ENCODE data around the gene RNU6-9.

The RNU6-9 gene

GRCh38 chr19:919199-920050 lies 26.1 kb downstream of the RNU6-9 start:
- DNase-seq, result peak; percentile 77

DNA sequence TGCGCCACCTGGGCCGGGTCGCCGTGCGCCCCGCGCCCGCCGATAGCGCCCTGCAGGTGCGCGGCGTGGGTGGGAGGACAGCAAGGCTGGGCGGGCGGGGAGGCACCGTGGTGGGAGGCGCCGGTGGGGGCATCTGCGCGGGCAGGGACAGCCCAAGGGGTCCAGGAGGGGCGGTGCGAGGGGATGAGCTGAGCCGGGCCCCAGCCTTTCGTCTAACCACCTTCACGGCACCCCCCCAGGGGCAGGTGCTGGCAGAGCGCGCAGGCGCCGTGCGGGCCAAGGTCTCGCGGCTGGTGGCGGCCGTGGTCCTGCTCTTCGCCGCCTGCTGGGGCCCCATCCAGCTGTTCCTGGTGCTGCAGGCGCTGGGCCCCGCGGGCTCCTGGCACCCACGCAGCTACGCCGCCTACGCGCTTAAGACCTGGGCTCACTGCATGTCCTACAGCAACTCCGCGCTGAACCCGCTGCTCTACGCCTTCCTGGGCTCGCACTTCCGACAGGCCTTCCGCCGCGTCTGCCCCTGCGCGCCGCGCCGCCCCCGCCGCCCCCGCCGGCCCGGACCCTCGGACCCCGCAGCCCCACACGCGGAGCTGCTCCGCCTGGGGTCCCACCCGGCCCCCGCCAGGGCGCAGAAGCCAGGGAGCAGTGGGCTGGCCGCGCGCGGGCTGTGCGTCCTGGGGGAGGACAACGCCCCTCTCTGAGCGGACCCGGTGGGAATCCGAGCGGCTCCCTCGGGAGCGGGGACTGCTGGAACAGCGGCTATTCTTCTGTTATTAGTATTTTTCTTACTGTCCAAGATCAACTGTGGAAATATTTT lies 27.0 kb downstream of the RNU6-9 start:
- DNase-seq, result peak; percentile 77

DNA sequence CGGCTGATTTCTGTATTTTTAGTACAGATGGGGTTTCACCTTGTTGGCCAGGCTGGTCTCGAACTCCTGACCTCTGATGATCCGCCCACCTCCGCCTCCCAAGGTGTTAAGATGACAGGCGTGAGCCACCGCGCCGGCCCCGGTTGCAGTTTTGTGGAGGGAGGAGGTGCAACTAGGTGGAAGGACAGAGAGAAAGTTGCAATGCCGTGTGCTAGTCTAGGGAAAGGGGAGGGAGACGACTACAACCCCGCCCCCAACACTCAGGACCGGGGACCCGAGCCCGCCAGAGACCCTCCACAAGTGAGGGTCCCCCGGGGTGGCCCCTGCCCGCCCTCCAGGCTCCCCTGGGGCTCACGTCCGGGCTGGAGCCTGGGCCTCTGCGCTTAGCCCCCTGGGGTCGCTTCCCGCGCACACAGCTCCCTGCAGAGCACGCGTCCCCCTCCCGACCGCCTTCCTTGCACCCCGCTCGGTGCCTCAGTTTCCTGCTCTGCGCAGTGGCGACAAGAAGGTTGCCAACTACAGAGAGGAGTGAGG lies 31.3 kb downstream of the RNU6-9 start:
- DNase-seq, result no peak

DNA sequence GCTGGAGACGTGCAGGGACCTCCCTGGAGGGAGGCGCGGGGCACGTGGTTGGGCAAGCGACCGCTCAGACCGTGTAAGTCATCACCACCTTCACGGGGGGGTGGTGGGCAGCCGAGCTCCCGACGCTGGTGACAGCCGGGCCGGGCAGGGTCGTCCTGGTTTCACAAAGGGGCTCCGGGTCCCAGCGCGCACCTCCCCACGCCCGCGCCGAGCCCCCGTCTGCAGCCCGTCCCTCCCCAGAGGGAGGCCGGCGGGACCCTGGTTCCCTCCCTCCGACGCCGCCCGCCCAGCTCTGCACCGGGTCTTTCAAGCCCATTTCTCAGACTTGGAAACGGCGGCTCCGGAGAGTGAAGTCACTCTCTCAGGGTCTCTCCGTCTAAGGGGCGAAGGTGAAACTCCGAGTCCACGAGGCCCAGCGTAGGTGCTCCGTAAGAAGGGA lies 31.8 kb downstream of the RNU6-9 start:
- DNase-seq, result peak; percentile 74

- DNase-seq, result peak; percentile 74
Observed at GRCh38 chr19:925526-926322, 32.4 kb downstream of the RNU6-9 start, which contains the start of gene ARID3A. Gene ARID3A, plus strand, starts transcription at chr19:926035. Its CDS starts 3,494 bp downstream, at chr19:929529.

DNA sequence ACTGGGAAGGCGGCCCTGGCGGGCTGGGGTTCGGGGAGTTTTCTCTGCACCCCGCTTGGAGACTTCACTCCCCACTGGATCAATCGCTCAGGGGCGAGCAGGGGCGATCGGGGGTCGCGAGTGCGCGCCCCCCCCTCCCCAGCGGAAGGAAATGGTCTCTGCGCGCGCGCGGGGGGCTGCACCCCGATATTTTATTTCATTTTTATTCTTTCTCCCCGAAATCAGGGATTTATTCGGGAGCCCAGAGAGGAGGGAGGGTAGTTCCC lies 33.0 kb downstream of the RNU6-9 start:
- DNase-seq, result no peak

DNA sequence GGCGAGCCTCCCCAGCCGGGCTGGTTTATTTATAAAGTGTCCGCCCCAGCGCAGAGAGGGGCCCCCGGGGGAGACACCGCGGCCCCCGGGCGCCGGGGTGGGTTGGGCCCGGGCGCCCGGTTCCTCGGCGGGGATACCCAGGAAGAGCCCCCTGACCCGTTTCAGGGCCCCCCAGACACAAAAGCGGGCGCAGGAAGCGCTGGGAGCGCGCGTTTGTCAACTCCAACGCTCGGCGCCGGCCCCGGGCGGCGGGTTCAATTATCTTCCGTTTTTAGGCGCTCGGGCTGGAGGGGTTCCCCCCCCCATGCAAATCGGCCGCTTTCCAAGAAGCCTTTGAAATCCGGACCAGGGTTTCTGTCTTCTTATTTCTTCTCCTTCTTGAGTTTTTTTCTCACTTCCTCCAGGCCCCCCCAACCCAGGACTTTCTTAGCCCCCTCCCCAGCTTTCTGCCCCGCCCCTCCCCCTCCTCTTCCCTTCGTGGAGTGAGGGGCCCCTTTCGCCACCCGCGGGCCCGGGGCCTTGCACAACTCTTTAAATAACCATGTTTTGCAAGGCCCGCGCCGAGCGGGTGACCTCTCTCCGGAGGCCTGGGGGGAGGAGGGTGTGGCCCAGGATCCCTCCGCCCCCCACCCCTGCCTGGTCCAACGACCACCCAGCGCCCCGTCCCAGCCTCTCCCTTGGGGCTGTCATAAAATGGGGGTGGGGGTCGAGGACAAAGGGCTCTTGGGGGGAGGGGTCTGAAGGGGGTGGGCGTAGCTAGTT lies 33.5 kb downstream of the RNU6-9 start:
- DNase-seq, result no peak

DNA sequence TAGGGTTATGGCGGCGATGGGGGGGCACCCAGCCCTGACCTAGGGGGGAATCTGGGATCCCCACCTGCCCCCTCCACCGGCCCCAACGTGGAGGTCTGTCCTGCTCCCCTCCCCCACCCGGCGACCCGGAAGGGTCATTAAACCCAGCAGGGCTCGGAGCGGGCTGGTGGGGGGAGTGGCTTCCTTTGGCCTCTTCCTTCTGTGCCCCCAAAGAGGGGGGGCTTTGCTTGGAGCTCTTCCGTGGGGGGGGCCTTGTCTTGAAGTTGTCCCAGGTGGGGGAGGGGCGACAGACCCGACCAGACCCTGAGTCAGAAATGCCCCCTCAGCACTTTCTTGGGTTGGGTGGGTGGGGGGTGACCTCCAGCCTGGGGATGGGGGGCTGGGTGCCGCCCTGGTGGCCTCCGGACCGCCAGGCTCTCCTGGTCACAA lies 34.1 kb downstream of the RNU6-9 start:
- no peak for DNase-seq

DNA sequence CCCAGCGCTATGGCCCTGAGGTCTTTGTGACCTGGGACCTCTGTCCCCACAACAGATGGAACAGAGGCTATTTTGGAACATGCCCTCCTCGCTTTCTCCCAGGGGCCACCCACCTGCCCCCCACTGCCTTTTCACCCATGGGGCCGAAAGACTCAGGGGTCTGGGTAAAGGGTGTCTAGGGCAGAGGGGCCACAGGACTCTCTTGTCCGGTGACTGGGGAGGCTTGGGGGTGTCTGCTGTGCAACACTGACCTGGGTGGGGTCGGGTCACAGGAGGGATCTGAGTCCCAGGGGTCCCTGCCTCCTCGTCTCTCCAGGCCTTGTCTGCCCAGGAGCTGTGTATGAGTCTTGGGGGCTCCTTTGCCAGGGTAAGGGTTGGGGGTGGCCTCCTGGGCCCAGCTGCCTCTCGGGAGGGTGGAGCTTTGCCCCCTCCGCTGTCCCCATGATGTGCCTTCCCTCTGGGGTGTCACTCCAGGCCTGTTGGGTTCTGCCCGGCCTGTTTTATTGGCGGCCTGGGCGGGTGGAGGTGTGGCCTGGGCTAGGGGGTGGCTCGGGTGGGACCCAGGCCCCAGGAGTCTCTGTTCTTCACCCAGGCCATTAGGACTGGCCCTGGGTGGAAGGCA lies 34.6 kb downstream of the RNU6-9 start:
- no peak for DNase-seq

DNA sequence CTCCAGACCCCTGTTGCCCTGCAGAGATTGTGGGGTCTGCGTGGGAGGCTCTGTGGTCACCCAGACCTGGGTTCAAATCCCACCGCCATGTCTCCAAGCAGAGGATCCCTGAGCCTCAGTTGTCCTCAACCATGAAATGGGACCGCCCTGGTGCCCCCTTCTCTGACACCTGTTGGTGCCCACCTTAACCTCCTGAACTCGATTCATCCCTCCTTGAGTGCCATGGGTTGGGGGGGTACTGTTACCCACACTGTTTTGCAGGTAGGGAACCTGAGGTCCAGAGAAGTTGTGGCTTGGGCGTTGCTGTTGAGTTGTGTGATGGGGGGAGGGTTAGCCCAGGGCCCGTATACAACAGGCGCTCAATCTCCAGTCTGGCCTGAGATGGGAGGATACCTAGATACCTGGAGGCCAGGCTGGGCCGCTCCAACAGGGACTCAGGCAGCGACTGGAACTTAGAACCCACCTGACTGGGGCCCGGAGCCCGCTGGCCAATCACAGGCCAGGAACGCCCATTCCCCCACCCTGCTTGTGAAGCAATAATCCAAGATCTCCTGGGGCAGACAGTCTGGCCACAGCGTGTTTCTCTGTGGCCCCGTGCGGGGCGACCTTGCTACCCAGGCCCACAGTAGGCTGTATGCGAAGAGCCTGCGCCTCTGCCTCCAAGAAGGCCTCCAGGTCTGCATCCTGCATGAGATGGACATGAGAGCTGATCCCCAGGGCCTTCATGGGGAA lies 35.4 kb downstream of the RNU6-9 start:
- DNase-seq, result no peak

GRCh38 chr19:929203-929890 lies 36.1 kb downstream of the RNU6-9 start:
- no peak for DNase-seq

DNA sequence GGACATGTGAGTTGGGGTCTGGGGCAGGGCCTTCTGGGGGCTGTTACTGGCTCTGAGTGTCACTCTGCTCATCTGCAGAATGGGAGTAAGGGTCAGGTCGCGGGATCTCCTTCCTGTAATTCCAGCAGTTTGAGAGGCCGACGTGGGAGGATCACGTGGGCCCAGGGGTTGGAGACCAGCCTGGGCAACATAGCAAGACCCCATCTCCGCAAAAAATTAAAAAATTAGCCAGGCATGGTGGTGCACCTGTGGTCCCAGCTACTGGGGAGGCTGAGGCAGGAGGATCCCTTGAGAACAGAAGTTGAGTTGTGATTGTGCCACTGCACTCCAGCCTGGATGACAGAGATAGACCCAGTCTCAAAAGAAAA lies 36.6 kb downstream of the RNU6-9 start:
- DNase-seq, result no peak

DNA sequence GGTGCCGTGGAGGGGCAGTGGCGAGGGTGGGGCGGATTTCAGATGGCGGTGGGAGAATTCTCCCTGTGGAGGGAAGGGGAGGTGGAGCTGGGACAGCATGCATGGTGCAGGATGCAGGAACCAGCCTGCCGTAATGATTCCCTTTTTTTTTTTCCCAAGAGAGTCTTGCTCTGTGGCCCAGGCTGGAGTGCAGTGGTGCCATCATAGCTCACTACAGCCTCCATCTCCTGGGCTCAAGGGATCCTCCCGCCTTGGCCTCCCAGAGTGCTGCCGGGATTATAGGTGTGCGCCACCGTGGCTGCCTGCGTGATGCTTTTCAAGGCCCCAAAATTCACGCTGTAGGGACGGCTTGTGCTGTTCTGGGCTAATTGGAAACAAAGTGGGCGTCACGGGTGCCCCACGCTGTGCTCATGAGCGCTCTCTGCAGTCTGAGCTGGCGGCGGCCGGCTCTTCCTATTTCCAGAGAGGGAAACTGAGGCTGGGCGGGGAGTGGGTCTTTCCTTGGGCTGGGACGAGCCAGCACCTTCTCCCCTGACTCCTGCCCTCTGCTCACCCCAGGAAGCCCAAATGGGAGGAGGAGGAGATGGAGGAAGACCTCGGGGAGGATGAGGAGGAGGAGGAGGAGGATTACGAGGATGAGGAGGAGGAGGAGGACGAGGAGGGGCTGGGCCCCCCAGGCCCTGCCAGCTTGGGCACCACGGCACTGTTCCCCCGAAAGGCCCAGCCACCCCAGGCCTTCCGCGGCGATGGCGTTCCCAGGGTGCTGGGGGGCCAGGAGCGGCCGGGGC lies 38.8 kb downstream of the RNU6-9 start:
- no peak for DNase-seq

GRCh38 chr19:932648-933552 lies 39.6 kb downstream of the RNU6-9 start:
- DNase-seq, result no peak

GRCh38 chr19:933553-933882 lies 40.2 kb downstream of the RNU6-9 start:
- DNase-seq, result no peak

DNA sequence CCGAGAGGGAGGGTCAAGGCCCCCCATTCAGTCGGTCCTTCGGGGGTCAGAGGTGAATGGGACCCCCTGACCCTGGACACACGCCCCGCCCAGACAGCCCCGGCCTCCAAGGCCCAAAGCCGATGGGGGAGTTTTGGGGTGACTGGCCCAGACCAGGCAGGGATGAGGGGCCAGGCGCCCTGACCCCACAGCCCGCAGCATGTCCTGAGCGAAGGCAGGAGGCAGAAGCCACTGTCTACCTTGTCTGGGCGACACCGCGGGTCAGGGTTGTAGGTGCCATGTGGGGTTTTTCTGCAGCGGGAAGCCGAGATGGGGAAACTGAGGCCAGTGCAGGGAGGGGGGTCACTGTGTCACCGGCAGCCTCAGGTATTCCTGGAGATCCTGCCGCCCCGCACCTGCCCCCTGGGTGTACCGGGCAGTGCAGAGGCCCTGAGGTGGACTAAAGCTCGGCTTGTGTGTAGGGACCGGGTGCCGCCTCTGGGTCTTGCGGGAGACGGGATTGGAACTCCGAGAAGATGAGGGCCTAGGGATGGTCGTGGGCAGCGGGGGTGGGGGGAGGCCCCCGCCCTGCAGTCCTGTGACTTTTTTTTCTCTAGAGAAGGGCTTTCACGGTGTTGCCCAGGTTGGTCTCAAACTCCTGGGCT lies 41.0 kb downstream of the RNU6-9 start:
- DNase-seq, result no peak

- no peak for DNase-seq
Observed at GRCh38 chr19:934865-935479, 41.7 kb downstream of the RNU6-9 start.

- no peak for DNase-seq
Observed at GRCh38 chr19:936175-936546, 42.9 kb downstream of the RNU6-9 start.

Measured in NCI-H1105 (cell line).